Brain microvascular endothelial cell (primary cell): ENCODE measurements around the gene FAM120C.

Experiments
- DNase-seq: peaks from one replicate; pipeline ENCODE4 v3.0.0-alpha.2; 2020
- H3K27ac ChIP-seq: fragments of 250-450 bp; sonication (Bioruptor Pico); 2 replicates; pipeline ENCODE4 v1.5.1; 2020; ENCODE audit warnings: mild to moderate bottlenecking, moderate library complexity
- H3K27me3 ChIP-seq: fragments of 250-450 bp; sonication (Bioruptor Pico); replicated peaks from 2 replicates; pipeline ENCODE4 v1.5.1; 2020; ENCODE audit warnings: mild to moderate bottlenecking
- H3K36me3 ChIP-seq: fragments of 250-450 bp; sonication (Bioruptor Pico); replicated peaks from 2 replicates; pipeline ENCODE4 v1.5.1; 2020; ENCODE audit warnings: mild to moderate bottlenecking
- H3K4me3 ChIP-seq: 2 replicates; pipeline ENCODE4 v1.5.1; 2011; ENCODE audit warnings: low read depth, mild to moderate bottlenecking, control low read depth, low read length, moderate library complexity
- in situ Hi-C: cut with HindIII; loops from 2 replicates; pipeline ENCODE4 v1.10.0; 2017; ENCODE audit warnings: low sequenced_read_pairs, low pct_ligation_motif_present
- TF ChIP-seq, protein P1 (sequence below): IDR thresholded peaks from 2 replicates; pipeline ENCODE4 v1.5.1; 2011; ENCODE audit warnings: low read depth, mild to moderate bottlenecking, moderate library complexity, low read length, control low read depth, inconsistent platforms; ENCODE audit errors: missing control alignments

The FAM120C gene

GRCh38 chrX:54044126-54044876 is 138.8 kb downstream of the FAM120C start, which contains the start of gene PHF8:
Gene PHF8, minus strand, starts transcription at chrX:54044473. Its CDS starts 1,745 bp downstream, at chrX:54042728.
- Histone ChIP-seq H3K4me3 (peak within 1 kb of the TSS; percentile 71), H3K27me3 (no peaks in the 10 kb centered on the region), H3K27ac (peak within 1 kb of the TSS; percentile 93), H3K36me3 (peaks cover 3% of the 10 kb centered on the region)
- in situ Hi-C loops = no loop called here
- peak; percentile 90 for DNase-seq
- TF ChIP-seq, protein P1, sequence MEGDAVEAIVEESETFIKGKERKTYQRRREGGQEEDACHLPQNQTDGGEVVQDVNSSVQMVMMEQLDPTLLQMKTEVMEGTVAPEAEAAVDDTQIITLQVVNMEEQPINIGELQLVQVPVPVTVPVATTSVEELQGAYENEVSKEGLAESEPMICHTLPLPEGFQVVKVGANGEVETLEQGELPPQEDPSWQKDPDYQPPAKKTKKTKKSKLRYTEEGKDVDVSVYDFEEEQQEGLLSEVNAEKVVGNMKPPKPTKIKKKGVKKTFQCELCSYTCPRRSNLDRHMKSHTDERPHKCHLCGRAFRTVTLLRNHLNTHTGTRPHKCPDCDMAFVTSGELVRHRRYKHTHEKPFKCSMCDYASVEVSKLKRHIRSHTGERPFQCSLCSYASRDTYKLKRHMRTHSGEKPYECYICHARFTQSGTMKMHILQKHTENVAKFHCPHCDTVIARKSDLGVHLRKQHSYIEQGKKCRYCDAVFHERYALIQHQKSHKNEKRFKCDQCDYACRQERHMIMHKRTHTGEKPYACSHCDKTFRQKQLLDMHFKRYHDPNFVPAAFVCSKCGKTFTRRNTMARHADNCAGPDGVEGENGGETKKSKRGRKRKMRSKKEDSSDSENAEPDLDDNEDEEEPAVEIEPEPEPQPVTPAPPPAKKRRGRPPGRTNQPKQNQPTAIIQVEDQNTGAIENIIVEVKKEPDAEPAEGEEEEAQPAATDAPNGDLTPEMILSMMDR = peak; percentile 13

- DNase-seq = no peak
- TF ChIP-seq, protein P1 = no peak
- no peaks in the 10 kb centered on the region for H3K27me3 ChIP-seq
- in situ Hi-C loops = no loop called here
- H3K27ac ChIP-seq = peak overlapping the region; percentile 93
- peaks cover 3% of the 10 kb centered on the region for H3K36me3 ChIP-seq
- peak overlapping the region; percentile 71 for H3K4me3 ChIP-seq
Observed at GRCh38 chrX:54043541-54044125, 139.4 kb downstream of the FAM120C start.

DNA sequence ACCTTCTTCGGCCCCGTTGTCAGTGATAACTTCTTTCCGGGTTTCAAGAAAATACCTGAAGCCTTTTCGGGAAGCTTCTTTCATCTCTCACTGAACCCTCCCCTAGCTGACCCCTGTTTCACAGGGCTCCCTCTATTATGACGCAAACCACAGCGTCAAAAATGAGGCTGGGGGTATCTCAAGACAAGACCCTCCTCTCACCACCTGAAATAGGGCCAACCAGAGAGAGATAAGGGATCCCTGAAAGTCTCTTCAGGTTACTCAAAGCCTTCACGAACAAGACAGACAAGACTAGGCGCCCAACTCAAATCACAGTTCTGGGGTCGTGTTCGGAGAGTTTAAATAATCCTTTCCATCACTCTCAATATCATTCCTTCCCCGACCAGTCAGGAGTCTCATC is 140.0 kb downstream of the FAM120C start:
- DNase-seq = no peak
- peak overlapping the region; percentile 32 for H3K27ac ChIP-seq
- in situ Hi-C loops = no loop called here
- H3K36me3 ChIP-seq = peaks cover 3% of the 10 kb centered on the region
- TF ChIP-seq, protein P1 = no peak
- no peaks in the 10 kb centered on the region for H3K27me3 ChIP-seq
- H3K4me3 ChIP-seq = peak overlapping the region; percentile 71

DNA sequence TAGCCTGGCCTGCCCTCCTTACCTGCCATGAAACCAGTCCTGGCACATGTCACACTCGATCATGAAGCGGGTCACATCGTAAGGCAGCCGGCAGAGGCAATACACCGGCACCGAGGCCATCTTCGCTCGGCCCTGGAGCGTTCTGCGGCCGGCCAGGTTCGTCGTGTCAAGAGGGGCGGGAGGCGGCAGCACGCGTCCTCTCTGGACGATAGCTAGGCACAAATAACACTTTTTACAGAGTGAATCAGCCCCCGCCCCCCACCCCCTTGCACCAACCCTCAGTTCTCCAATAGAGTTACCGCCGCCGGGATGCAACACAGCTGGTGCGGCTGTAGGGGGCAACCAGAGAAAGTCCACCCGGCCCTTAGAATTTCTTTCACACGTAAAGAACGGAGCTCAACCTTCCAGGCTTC is 140.4 kb downstream of the FAM120C start:
- TF ChIP-seq, protein P1 = peak; percentile 56
- peak; percentile 50 for DNase-seq
- Histone ChIP-seq H3K4me3 (peak overlapping the region; percentile 71), H3K27ac (no peak overlapping the region), H3K36me3 (peaks cover 3% of the 10 kb centered on the region), H3K27me3 (no peaks in the 10 kb centered on the region)
- in situ Hi-C loops = no loop called here

GRCh38 chrX:54030329-54030728 is 152.7 kb downstream of the FAM120C start:
- DNase-seq = no peak
- no peak overlapping the region for H3K27ac ChIP-seq
- in situ Hi-C loops = no loop called here
- no peaks in the 10 kb centered on the region for H3K36me3 ChIP-seq
- TF ChIP-seq, protein P1 = no peak
- no peaks in the 10 kb centered on the region for H3K27me3 ChIP-seq
- no peak overlapping the region for H3K4me3 ChIP-seq
